ENCODE results near the gene DUS4L. TPM values are rescaled to one million over a fixed set of nuclear protein-coding genes. Genes with fewer than 3 reads are reported as not detected.

The DUS4L gene
- total and polyA plus RNA-seq, 8 donors, result 1.5 to 5.0 (median 2.6) TPM

DNA sequence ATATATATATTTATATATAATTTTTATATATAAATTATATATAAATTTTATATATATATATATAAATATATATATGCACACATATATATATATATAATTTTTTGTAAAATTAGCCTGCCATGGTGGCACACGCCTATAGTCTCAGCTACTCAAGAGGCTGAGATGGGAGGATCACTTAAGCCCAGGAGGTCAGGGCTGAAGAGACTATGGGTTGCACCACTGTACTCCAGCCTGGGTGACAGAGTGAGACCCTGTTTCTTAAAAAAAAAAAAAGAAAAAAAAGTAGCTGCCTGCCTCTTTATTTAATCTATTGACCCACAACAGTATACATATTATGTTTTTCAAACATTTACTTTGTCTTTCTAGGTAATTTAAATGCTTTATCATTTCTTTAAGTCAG, 35.5 kb downstream of the DUS4L start:
- 98 to 100% methylated on average over 1 of the region's 1 CpG for WGBS, 2 donors
- Histone ChIP-seq H3K9me3 (no peaks in the 10 kb centered on the region), H3K36me3 (peaks cover 0 to 3% (median 0%) of the 10 kb centered on the region in 3 donors), H3K4me3 (no peak overlapping the region), H3K27ac (no peak overlapping the region), H3K4me1 (peaks cover 0 to 13% (median 5%) of the 10 kb centered on the region in 3 donors), H3K27me3 (no peaks in the 10 kb centered on the region)
- FAIRE-seq (no peak), DNase-seq (no peak), ATAC-seq (no peak)
- intact Hi-C loops (cut with DNase I), result no loop called here
- TF ChIP-seq, protein P1, sequence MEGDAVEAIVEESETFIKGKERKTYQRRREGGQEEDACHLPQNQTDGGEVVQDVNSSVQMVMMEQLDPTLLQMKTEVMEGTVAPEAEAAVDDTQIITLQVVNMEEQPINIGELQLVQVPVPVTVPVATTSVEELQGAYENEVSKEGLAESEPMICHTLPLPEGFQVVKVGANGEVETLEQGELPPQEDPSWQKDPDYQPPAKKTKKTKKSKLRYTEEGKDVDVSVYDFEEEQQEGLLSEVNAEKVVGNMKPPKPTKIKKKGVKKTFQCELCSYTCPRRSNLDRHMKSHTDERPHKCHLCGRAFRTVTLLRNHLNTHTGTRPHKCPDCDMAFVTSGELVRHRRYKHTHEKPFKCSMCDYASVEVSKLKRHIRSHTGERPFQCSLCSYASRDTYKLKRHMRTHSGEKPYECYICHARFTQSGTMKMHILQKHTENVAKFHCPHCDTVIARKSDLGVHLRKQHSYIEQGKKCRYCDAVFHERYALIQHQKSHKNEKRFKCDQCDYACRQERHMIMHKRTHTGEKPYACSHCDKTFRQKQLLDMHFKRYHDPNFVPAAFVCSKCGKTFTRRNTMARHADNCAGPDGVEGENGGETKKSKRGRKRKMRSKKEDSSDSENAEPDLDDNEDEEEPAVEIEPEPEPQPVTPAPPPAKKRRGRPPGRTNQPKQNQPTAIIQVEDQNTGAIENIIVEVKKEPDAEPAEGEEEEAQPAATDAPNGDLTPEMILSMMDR (IDR thresholded peaks at IDR 0.05), result no peak

DNA sequence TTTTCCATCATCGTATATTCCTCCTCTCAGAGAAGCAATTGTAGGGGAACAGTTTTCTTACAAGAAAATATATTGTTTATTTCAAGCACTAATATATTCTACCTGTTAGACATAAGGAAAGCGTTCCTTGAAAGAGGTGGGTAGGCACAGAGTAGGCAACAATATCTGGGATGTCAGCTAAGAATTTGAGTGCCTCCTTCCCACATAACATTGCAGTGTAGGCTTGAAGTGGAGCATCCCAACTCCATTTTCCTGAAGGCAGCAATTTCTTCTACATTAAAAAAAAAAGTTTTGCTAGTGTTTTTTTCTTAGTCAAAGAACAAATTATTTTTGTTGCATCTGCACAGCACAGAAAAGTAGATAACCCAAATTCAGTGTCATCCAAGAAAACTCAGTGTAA, 37.0 kb downstream of the DUS4L start:
- Histone ChIP-seq H3K4me3 (no peak overlapping the region), H3K27me3 (no peaks in the 10 kb centered on the region), H3K9me3 (no peaks in the 10 kb centered on the region), H3K27ac (no peak overlapping the region), H3K36me3 (no peaks in the 10 kb centered on the region), H3K4me1 (peaks cover 0 to 13% (median 5%) of the 10 kb centered on the region in 3 donors)
- intact Hi-C loops (cut with DNase I), result no loop called here
- 72 to 80% methylated on average over 2 of the region's 2 CpGs for WGBS, 2 donors
- TF ChIP-seq, protein P1 (IDR thresholded peaks at IDR 0.05), result no peak
- ATAC-seq, result no peak
- no peak for FAIRE-seq
- no peak for DNase-seq

DNA sequence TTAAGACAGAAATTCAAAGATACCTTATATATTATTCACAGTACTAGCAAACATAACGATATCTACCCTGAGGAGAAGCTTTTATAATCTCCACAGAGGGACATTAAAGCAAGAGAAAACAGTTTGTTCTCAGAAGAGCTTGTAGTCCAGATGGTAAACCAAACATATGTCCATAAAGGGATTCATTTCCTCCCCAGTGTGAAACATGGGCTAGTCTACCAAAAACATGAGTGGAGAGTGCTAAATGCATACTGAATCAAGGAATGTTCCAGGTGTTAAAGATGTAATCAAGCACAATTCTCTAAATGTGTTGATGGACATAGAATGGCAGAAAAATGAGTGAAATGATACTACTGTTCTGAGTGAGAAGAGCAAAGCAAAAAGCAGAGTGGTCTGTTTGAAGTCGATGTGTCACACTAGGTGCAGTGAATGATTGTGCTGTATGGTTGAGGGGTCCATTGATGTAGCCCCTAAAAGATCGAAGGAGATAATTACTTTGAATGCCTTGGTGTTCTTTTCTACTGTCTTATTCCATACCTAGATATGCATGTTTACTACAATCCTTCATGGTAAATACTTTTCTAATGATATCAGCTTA, 41.5 kb downstream of the DUS4L start:
- Histone ChIP-seq H3K27ac (no peak overlapping the region), H3K36me3 (no peaks in the 10 kb centered on the region), H3K9me3 (no peaks in the 10 kb centered on the region), H3K27me3 (no peaks in the 10 kb centered on the region), H3K4me1 (peaks cover 0 to 10% (median under 1%) of the 10 kb centered on the region in 3 donors), H3K4me3 (no peak overlapping the region)
- ATAC-seq (no peak), FAIRE-seq (no peak), DNase-seq (no peak)
- TF ChIP-seq, protein P1 (IDR thresholded peaks at IDR 0.05), result no peak
- intact Hi-C loops (cut with DNase I), result no loop called here
- 94 to 97% methylated on average over 3 of the region's 3 CpGs for WGBS, 2 donors

DNA sequence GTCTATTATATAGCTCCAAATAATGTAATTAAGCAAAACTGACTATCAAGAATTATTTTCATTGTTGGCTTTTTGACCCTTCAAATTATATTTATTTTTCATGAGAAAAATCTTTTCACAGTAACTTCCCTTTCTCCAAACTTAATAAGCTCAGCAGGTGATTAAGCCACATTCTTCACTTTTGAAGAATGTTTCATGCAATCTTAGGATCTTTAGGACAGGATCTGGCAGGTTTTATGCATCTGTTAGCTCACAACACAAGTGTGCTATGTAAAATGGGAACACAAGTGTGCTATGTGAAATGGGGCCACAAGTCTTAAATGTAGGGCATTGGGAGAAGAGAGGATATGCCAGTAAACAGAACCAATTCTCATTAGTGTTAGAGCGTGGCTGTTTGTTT, 42.5 kb downstream of the DUS4L start:
- no peak for FAIRE-seq
- Histone ChIP-seq H3K27me3 (no peaks in the 10 kb centered on the region), H3K4me1 (peaks cover 0 to 4% (median 0%) of the 10 kb centered on the region in 3 donors), H3K9me3 (no peaks in the 10 kb centered on the region), H3K4me3 (no peak overlapping the region), H3K36me3 (no peaks in the 10 kb centered on the region), H3K27ac (no peak overlapping the region)
- 97 to 100% methylated on average over 1 of the region's 1 CpG for WGBS, 2 donors
- intact Hi-C loops (cut with DNase I), result no loop called here
- TF ChIP-seq, protein P1 (IDR thresholded peaks at IDR 0.05), result no peak
- no peak for ATAC-seq
- no peak for DNase-seq

DNA sequence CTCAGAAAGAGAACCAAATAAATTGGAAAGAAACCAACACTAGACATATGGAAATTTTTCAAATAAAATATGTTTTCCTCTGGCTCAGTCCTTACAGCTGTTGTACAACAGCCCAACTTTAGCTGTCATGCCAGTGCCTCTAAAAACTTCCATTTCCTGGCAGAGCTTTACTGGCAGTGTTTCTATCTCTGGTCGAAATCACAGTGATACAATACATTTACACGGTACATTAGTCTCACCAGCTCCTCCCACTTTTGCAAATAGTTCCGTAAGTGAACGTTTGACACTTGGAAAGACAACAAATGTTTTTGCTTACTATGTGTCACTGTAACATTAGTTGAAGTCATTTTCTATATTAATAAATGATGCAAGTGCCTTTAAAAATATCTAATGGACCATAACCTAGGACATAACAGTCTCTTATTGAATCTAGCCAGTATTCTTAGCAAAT, 46.1 kb downstream of the DUS4L start:
- TF ChIP-seq, protein P1 (IDR thresholded peaks at IDR 0.05), result no peak
- no peaks in the 10 kb centered on the region for H3K4me1 ChIP-seq
- ATAC-seq (no peak), FAIRE-seq (no peak), DNase-seq (no peak)
- 51 to 68% methylated on average over 4 of the region's 4 CpGs for WGBS, 2 donors
- no peaks in the 10 kb centered on the region for H3K9me3 ChIP-seq
- intact Hi-C loops (cut with DNase I), result no loop called here
- H3K27me3 ChIP-seq, result no peaks in the 10 kb centered on the region
- no peak overlapping the region for H3K4me3 ChIP-seq
- no peak overlapping the region for H3K27ac ChIP-seq
- no peaks in the 10 kb centered on the region for H3K36me3 ChIP-seq
